ENCODE measurements around the gene MINDY1.

MINDY1 gene

GRCh38 chr1:151006327-151007052, at the start of gene MINDY1:
Gene MINDY1, minus strand, starts transcription at chr1:151006902. Its CDS starts 4,285 bp downstream, at chr1:151002617.
- no peak for DNase-seq (ENCODE audit: low read depth, low spot score)

- DNase-seq (ENCODE audit: low read depth, low spot score), result no peak
Measured at GRCh38 chr1:151056149-151056548, 49.4 kb upstream of the MINDY1 start.

GRCh38 chr1:151055581-151055980, 48.9 kb upstream of the MINDY1 start:
- DNase-seq (ENCODE audit: low read depth, low spot score), result no peak

- DNase-seq (ENCODE audit: low read depth, low spot score), result no peak
Measured at GRCh38 chr1:151054971-151055547, 48.4 kb upstream of the MINDY1 start.

- DNase-seq (ENCODE audit: low read depth, low spot score), result no peak
Measured at GRCh38 chr1:151051356-151052009, 44.8 kb upstream of the MINDY1 start.

GRCh38 chr1:151050051-151050688, 43.5 kb upstream of the MINDY1 start:
- DNase-seq (ENCODE audit: low read depth, low spot score), result no peak

- DNase-seq (ENCODE audit: low read depth, low spot score), result no peak
Measured at GRCh38 chr1:151049458-151049857, 42.8 kb upstream of the MINDY1 start.

GRCh38 chr1:151048645-151049032, 41.9 kb upstream of the MINDY1 start:
- DNase-seq (ENCODE audit: low read depth, low spot score), result no peak

- no peak for DNase-seq (ENCODE audit: low read depth, low spot score)
Measured at GRCh38 chr1:151047925-151048644, 41.4 kb upstream of the MINDY1 start.

- no peak for DNase-seq (ENCODE audit: low read depth, low spot score)
Measured at GRCh38 chr1:151047591-151047924, 40.9 kb upstream of the MINDY1 start, which contains the start of gene C1orf56. Gene C1orf56, plus strand, starts transcription at chr1:151047751. Its CDS starts 97 bp downstream, at chr1:151047848.

GRCh38 chr1:151043163-151043562, 36.5 kb upstream of the MINDY1 start:
- DNase-seq (ENCODE audit: low read depth, low spot score), result no peak

- no peak for DNase-seq (ENCODE audit: low read depth, low spot score)
Measured at GRCh38 chr1:151039521-151039920, 32.8 kb upstream of the MINDY1 start.

- no peak for DNase-seq (ENCODE audit: low read depth, low spot score)
Measured at GRCh38 chr1:151037032-151037431, 30.3 kb upstream of the MINDY1 start.

- DNase-seq (ENCODE audit: low read depth, low spot score), result no peak
Measured at GRCh38 chr1:151036356-151036755, 29.7 kb upstream of the MINDY1 start, which contains the start of gene BNIPL. Gene BNIPL, plus strand, starts transcription at chr1:151036586. Its CDS starts 140 bp downstream, at chr1:151036726.

- no peak for DNase-seq (ENCODE audit: low read depth, low spot score)
Measured at GRCh38 chr1:151035167-151035566, 28.5 kb upstream of the MINDY1 start.

GRCh38 chr1:151032164-151032563, 25.5 kb upstream of the MINDY1 start:
- no peak for DNase-seq (ENCODE audit: low read depth, low spot score)

- no peak for DNase-seq (ENCODE audit: low read depth, low spot score)
Measured at GRCh38 chr1:151026460-151026859, 19.8 kb upstream of the MINDY1 start.

GRCh38 chr1:151024540-151025146, 17.9 kb upstream of the MINDY1 start:
- peak; percentile 70 for DNase-seq (ENCODE audit: low read depth, low spot score)

- no peak for DNase-seq (ENCODE audit: low read depth, low spot score)
Measured at GRCh38 chr1:151013518-151013917, 6.8 kb upstream of the MINDY1 start.

- DNase-seq (ENCODE audit: low read depth, low spot score), result no peak
Measured at GRCh38 chr1:151012684-151013471, 6.2 kb upstream of the MINDY1 start.

Data from activated naive CD8-positive, alpha-beta T cell treated with anti-CD3 and anti-CD28 coated beads, Interleukin-2, amount 50 U/mL, for 16 hours (primary cell).